Caco-2 (cell line): ENCODE results near the gene CCL8. TPM values are rescaled to one million over a fixed set of nuclear protein-coding genes. Genes with fewer than 3 reads are reported as not detected.
"Not testable (repeated sequence)": the region's sequence is repeated elsewhere in the genome, so short reads cannot be mapped to it uniquely, and the experiment has no call there.

Source experiments
- BruUV-seq: library from RNA; stranded (reverse); fragments of 400-500 nt; replicated peaks from 2 replicates; lab custom pipeline; 2021; lab: Mats Ljungman, UMichigan
- CTCF ChIA-PET: fragments of 300-600 bp; sonication (Branson Sonifier 250); formaldehyde crosslinking; loops from one replicate; lab custom pipeline; 2022; ENCODE audit warnings: antibody characterized with exemption; lab: Charles Lee
- POLR2A ChIA-PET: fragments of 300-600 bp; sonication (Branson Sonifier 250); formaldehyde crosslinking; loops from one replicate; lab custom pipeline; 2022; ENCODE audit warnings: antibody characterized with exemption; lab: Charles Lee
- DNase-seq, 2 experiments: peaks; one replicate each; pipeline versions ENCODE4 v3.0.0 to v3.0.0-alpha.2; 2020 to 2022
- H3K27me3 ChIP-seq: replicated peaks from 2 replicates; pipeline ENCODE4 v1.6.0; 2011; ENCODE audit warnings: low read length; ENCODE audit not compliant: control insufficient read depth, insufficient read depth
- H3K36me3 ChIP-seq: 2 replicates; pipeline ENCODE4 v1.5.1; 2011; ENCODE audit warnings: low read length; ENCODE audit not compliant: control insufficient read depth, insufficient read depth
- H3K4me1 ChIP-seq: fragments of 250-450 bp; sonication (Bioruptor Pico); 2 replicates; pipeline ENCODE4 v1.5.1; 2020; ENCODE audit warnings: mild to moderate bottlenecking
- H3K4me3 ChIP-seq: 2 replicates; pipeline ENCODE4 v1.5.1; 2011; ENCODE audit warnings: low read depth, mild to moderate bottlenecking, control low read depth, low read length
- H3K9me3 ChIP-seq: fragments of 250-450 bp; sonication (Bioruptor Pico); 2 replicates; pipeline ENCODE4 v1.5.1; 2020; ENCODE audit warnings: mild to moderate bottlenecking, moderate library complexity
- H3K27ac Mint-ChIP-seq: one replicate; pipeline ENCODE4 v1.8.0; 2022; ENCODE audit warnings: mixed read lengths; ENCODE audit not compliant: unreplicated experiment
- H3K27me3 Mint-ChIP-seq: one replicate; pipeline ENCODE4 v1.8.0; 2022; ENCODE audit warnings: mixed read lengths; ENCODE audit not compliant: insufficient read depth, unreplicated experiment
- H3K36me3 Mint-ChIP-seq: one replicate; pipeline ENCODE4 v1.8.0; 2022; ENCODE audit warnings: mild to moderate bottlenecking, mixed read lengths; ENCODE audit not compliant: insufficient read depth, unreplicated experiment
- H3K4me1 Mint-ChIP-seq: one replicate; pipeline ENCODE4 v1.8.0; 2022; ENCODE audit warnings: low read depth, mixed read lengths; ENCODE audit not compliant: unreplicated experiment
- H3K4me3 Mint-ChIP-seq: one replicate; pipeline ENCODE4 v1.8.0; 2022; ENCODE audit warnings: mild to moderate bottlenecking, moderate library complexity, mixed read lengths; ENCODE audit not compliant: unreplicated experiment
- H3K9me3 Mint-ChIP-seq: one replicate; pipeline ENCODE4 v1.8.0; 2022; ENCODE audit warnings: mixed read lengths; ENCODE audit not compliant: unreplicated experiment
- intact Hi-C: fragments of 100-400 bp; cut with micrococcal nuclease; formaldehyde crosslinking; loops from one replicate; pipeline ENCODE4 v1.10.0; 2022; ENCODE audit not compliant: unreplicated experiment
- total RNA-seq: library from RNA; stranded (reverse); gene quantifications from 2 replicates; pipeline ENCODE4 v1.2.3, GENCODE V29; 2022
- TF ChIP-seq, protein P1 (sequence below), 2 experiments: fragments of 200-600 bp in 1 of 2; IDR thresholded peaks; 1 replicate in 1 of 2; 2 replicates in 1 of 2; pipeline versions ENCODE4 v1.5.1 to v1.8.0; 2011 to 2022; ENCODE audit warnings: antibody characterized with exemption in 1 of 2, control low read depth in 1 of 2, inconsistent platforms in 1 of 2, low read depth in 1 of 2, low read length in 1 of 2, mild to moderate bottlenecking in 1 of 2, moderate library complexity in 1 of 2; ENCODE audit not compliant: insufficient read depth in 1 of 2, severe bottlenecking in 1 of 2, unreplicated experiment in 1 of 2

The CCL8 gene
- total RNA-seq, 1 experiment from 2014 or later: not detected

DNA sequence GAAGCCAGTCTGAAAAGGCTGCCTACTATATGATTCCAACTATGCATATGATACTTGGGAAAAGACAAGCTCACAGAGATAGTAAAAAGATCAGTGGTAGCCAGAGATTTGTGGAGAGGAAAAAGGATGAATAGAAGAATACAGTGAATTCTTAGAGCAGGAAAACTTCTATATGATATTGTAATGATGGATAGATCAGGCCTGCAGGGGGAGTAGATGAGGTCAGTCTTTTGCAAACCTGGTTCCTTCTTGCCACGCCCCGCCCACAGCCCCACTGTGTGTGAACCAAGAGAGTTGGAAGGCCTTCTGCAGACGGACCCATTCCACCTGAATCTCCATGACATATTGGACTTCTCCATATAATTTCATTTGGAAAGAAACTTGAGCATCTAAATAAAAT is 761 bp upstream of the CCL8 start:
- H3K9me3 ChIP-seq: no peaks in the 10 kb centered on the region
- H3K27me3 ChIP-seq: no peaks in the 10 kb centered on the region
- TF ChIP-seq, protein P1, sequence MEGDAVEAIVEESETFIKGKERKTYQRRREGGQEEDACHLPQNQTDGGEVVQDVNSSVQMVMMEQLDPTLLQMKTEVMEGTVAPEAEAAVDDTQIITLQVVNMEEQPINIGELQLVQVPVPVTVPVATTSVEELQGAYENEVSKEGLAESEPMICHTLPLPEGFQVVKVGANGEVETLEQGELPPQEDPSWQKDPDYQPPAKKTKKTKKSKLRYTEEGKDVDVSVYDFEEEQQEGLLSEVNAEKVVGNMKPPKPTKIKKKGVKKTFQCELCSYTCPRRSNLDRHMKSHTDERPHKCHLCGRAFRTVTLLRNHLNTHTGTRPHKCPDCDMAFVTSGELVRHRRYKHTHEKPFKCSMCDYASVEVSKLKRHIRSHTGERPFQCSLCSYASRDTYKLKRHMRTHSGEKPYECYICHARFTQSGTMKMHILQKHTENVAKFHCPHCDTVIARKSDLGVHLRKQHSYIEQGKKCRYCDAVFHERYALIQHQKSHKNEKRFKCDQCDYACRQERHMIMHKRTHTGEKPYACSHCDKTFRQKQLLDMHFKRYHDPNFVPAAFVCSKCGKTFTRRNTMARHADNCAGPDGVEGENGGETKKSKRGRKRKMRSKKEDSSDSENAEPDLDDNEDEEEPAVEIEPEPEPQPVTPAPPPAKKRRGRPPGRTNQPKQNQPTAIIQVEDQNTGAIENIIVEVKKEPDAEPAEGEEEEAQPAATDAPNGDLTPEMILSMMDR (IDR thresholded peaks at IDR 0.05; ENCODE audit: insufficient read depth in 1 of 2, low read depth in 1 of 2, low read length in 1 of 2, severe bottlenecking in 1 of 2, unreplicated experiment in 1 of 2): peak in 1 of 2 experiments; percentile 31
- Mint-ChIP-seq H3K9me3 (no peaks in the 10 kb centered on the region), H3K4me3 (no peak overlapping the region), H3K36me3 (no peaks in the 10 kb centered on the region), H3K27ac (no peak overlapping the region), H3K4me1 (no peaks in the 10 kb centered on the region), H3K27me3 (peaks cover 6% of the 10 kb centered on the region)
- H3K4me3 ChIP-seq: no peak overlapping the region
- ChIA-PET CTCF (interaction anchor here (4.0 kb wide), 1 partner anchor 43 kb away, joined by 13 read pairs; no protein-coding TSS in a partner anchor), POLR2A (no interaction called here)
- intact Hi-C loops: loop anchor here (5.0 kb wide), 1 partner anchor 44 kb away; the partner anchor contains the start of gene CCL1
- H3K36me3 ChIP-seq: no peaks in the 10 kb centered on the region
- no TSS peak for BruUV-seq
- peak; percentile 43 to 54 for DNase-seq
- H3K4me1 ChIP-seq: no peaks in the 10 kb centered on the region

DNA sequence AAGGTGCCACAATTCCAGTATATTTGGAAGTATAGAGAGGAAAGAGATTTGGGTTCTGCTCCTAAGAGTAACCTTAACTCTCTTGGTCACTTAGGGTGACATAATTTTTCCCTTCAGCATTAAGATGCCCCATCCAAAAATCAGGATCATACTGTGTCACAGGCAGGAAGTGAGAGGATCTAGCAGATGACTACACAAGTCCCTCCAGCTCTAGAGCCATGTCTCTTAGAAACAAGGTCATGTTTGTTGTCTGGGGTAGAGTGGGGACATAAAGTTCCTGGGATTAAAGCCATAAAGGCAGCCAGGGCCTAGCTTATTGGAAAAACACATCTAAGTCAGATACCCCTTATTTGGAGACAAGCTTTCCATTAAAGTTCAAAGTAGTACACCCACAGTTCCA is 2.7 kb downstream of the CCL8 start:
- TF ChIP-seq, protein P1 (IDR thresholded peaks at IDR 0.05; ENCODE audit: insufficient read depth in 1 of 2, low read depth in 1 of 2, low read length in 1 of 2, severe bottlenecking in 1 of 2, unreplicated experiment in 1 of 2): no peak
- DNase-seq: no peak
- intact Hi-C loops: no loop called here
- ChIA-PET POLR2A (interaction anchor here (0.6 kb wide), 1 partner anchor 132 kb away, joined by 7 read pairs; no protein-coding TSS in a partner anchor), CTCF (no interaction called here)
- H3K4me3 Mint-ChIP-seq: no peak overlapping the region
- no peaks in the 10 kb centered on the region for H3K9me3 Mint-ChIP-seq
- H3K4me1 ChIP-seq: no peaks in the 10 kb centered on the region
- H3K36me3 Mint-ChIP-seq: no peaks in the 10 kb centered on the region
- H3K27me3 ChIP-seq: no peaks in the 10 kb centered on the region
- peaks cover 12% of the 10 kb centered on the region for H3K27me3 Mint-ChIP-seq
- H3K27ac Mint-ChIP-seq: no peak overlapping the region
- no peaks in the 10 kb centered on the region for H3K36me3 ChIP-seq
- no peaks in the 10 kb centered on the region for H3K9me3 ChIP-seq
- H3K4me3 ChIP-seq: no peak overlapping the region
- no TSS peak for BruUV-seq
- H3K4me1 Mint-ChIP-seq: no peaks in the 10 kb centered on the region

GRCh38 chr17:34327580-34327979 is 8.3 kb downstream of the CCL8 start:
- peaks cover 29% of the 10 kb centered on the region for H3K27me3 Mint-ChIP-seq
- POLR2A ChIA-PET, H3K9me3 ChIP-seq, H3K36me3 Mint-ChIP-seq, DNase-seq, intact Hi-C loops, H3K27me3 ChIP-seq, H3K9me3 Mint-ChIP-seq, H3K4me1 Mint-ChIP-seq, H3K4me3 ChIP-seq, H3K27ac Mint-ChIP-seq, H3K36me3 ChIP-seq, H3K4me1 ChIP-seq, BruUV-seq, H3K4me3 Mint-ChIP-seq: not testable (repeated sequence)
- CTCF ChIA-PET: interaction anchor here (1.3 kb wide), 1 partner anchor 34 kb away, joined by 3 read pairs; no protein-coding TSS in a partner anchor
